Astrocyte (in vitro differentiated cells and primary cell): ENCODE data around the gene LAMA5.

ENCODE experiments used
- CTCF ChIP-seq: IDR thresholded peaks from 2 replicates; pipeline ENCODE4 v1.5.1; 2011; ENCODE audit warnings: low read depth, mild to moderate bottlenecking, inconsistent platforms, low read length, moderate library complexity; ENCODE audit not compliant: insufficient read depth
- EZH2 ChIP-seq: IDR thresholded peaks from 2 replicates; pipeline ENCODE4 v1.6.1; 2012; ENCODE audit warnings: mild to moderate bottlenecking, low read length, inconsistent platforms; ENCODE audit not compliant: insufficient read depth

DNA sequence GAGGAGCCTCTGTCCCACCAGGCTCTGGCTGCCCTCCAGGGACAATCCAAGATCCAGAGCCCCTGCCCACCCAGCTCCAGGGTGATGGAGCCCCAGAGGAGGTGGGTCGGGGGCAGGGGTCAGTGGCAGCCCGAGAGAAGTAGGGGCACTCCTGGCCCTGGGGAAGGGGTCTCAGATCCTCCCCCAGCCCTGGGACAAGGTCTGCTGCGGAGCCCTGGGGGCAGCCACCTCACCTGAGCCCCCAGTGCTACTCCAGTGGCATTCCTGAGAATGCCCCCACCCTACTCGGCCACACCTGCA lies 2.7 kb upstream of the LAMA5 start:
- TF ChIP-seq CTCF (no peak), EZH2 (no peak)
